Middle frontal gyrus (tissue), 1 donor: Measurements from ENCODE around the gene FMN2.
A peak's percentile ranks its signal among the peaks of the same experiment; 100 is the strongest.
"Not testable (repeated sequence)": the region's sequence is repeated elsewhere in the genome, so short reads cannot be mapped to it uniquely, and the experiment has no call there.

Experiments
- DNase-seq: peaks from one replicate; pipeline ENCODE4 v3.0.0-alpha.2; 2015; ENCODE audit warnings: low spot score; ENCODE audit errors: extremely low spot score

The FMN2 gene

GRCh38 chr1:240362826-240363225 is 271.1 kb downstream of the FMN2 start:
- DNase-seq: no peak

GRCh38 chr1:240363315-240363714 is 271.6 kb downstream of the FMN2 start:
- no peak for DNase-seq

GRCh38 chr1:240363914-240364313 is 272.2 kb downstream of the FMN2 start:
- no peak for DNase-seq

GRCh38 chr1:240366636-240367035 is 275.0 kb downstream of the FMN2 start:
- DNase-seq: no peak

- DNase-seq: no peak
Observed at GRCh38 chr1:240385551-240385950, 293.9 kb downstream of the FMN2 start.

GRCh38 chr1:240385985-240386978 is 294.6 kb downstream of the FMN2 start:
- DNase-seq: no peak

- no peak for DNase-seq
Observed at GRCh38 chr1:240387051-240387450, 295.4 kb downstream of the FMN2 start.

- no peak for DNase-seq
Observed at GRCh38 chr1:240391660-240392260, 300.1 kb downstream of the FMN2 start.

GRCh38 chr1:240394353-240394752 is 302.7 kb downstream of the FMN2 start:
- DNase-seq: no peak

GRCh38 chr1:240395336-240395735 is 303.7 kb downstream of the FMN2 start:
- DNase-seq: no peak

GRCh38 chr1:240399381-240399780 is 307.7 kb downstream of the FMN2 start:
- DNase-seq: peak; percentile 8

GRCh38 chr1:240401731-240402130 is 310.0 kb downstream of the FMN2 start:
- no peak for DNase-seq

- no peak for DNase-seq
Observed at GRCh38 chr1:240402326-240402725, 310.6 kb downstream of the FMN2 start.

GRCh38 chr1:240404286-240404685 is 312.6 kb downstream of the FMN2 start:
- DNase-seq: no peak

- DNase-seq: no peak
Observed at GRCh38 chr1:240405751-240406150, 314.1 kb downstream of the FMN2 start.

- no peak for DNase-seq
Observed at GRCh38 chr1:240407407-240407806, 315.7 kb downstream of the FMN2 start.

- DNase-seq: no peak
Observed at GRCh38 chr1:240409615-240410014, 317.9 kb downstream of the FMN2 start.

- DNase-seq: no peak
Observed at GRCh38 chr1:240413732-240414131, 322.0 kb downstream of the FMN2 start.

- no peak for DNase-seq
Observed at GRCh38 chr1:240414237-240414636, 322.6 kb downstream of the FMN2 start.

GRCh38 chr1:240415011-240415410 is 323.3 kb downstream of the FMN2 start:
- not testable (repeated sequence) for DNase-seq

GRCh38 chr1:240415532-240415931 is 323.8 kb downstream of the FMN2 start:
- DNase-seq: no peak

GRCh38 chr1:240417317-240417716 is 325.6 kb downstream of the FMN2 start:
- no peak for DNase-seq

- DNase-seq: no peak
Observed at GRCh38 chr1:240420766-240421165, 329.1 kb downstream of the FMN2 start.
